AG10803 (cell line): ENCODE data around the gene PRODH2.

Experiments
- DNase-seq: peaks from one replicate; pipeline ENCODE4 v3.0.0; 2010; ENCODE audit warnings: low read depth
- H3K4me3 ChIP-seq: 2 replicates; pipeline ENCODE4 v1.5.1; 2011; ENCODE audit warnings: mild to moderate bottlenecking, low read length, control low read depth
- CTCF ChIP-seq: conservative IDR thresholded peaks from 2 replicates; pipeline ENCODE4 v1.5.1; 2011; ENCODE audit warnings: mild to moderate bottlenecking, low read length, control low read depth, inconsistent platforms

PRODH2 gene

GRCh38 chr19:35753634-35754369 lies 58.8 kb downstream of the PRODH2 start:
- no peak overlapping the region for H3K4me3 ChIP-seq
- no peak for TF ChIP-seq CTCF
- no peak for DNase-seq

- no peak for DNase-seq
- no peak for TF ChIP-seq CTCF
- no peak overlapping the region for H3K4me3 ChIP-seq
Observed at GRCh38 chr19:35752746-35753350, 59.8 kb downstream of the PRODH2 start.

- DNase-seq: no peak
- no peak for TF ChIP-seq CTCF
- H3K4me3 ChIP-seq: no peak overlapping the region
Observed at GRCh38 chr19:35751839-35752745, 60.6 kb downstream of the PRODH2 start.

- no peak for DNase-seq
- no peak for TF ChIP-seq CTCF
- H3K4me3 ChIP-seq: no peak overlapping the region
Observed at GRCh38 chr19:35750167-35750566, 62.5 kb downstream of the PRODH2 start.
